Measurements from ENCODE around the gene KIF26A.

DNA sequence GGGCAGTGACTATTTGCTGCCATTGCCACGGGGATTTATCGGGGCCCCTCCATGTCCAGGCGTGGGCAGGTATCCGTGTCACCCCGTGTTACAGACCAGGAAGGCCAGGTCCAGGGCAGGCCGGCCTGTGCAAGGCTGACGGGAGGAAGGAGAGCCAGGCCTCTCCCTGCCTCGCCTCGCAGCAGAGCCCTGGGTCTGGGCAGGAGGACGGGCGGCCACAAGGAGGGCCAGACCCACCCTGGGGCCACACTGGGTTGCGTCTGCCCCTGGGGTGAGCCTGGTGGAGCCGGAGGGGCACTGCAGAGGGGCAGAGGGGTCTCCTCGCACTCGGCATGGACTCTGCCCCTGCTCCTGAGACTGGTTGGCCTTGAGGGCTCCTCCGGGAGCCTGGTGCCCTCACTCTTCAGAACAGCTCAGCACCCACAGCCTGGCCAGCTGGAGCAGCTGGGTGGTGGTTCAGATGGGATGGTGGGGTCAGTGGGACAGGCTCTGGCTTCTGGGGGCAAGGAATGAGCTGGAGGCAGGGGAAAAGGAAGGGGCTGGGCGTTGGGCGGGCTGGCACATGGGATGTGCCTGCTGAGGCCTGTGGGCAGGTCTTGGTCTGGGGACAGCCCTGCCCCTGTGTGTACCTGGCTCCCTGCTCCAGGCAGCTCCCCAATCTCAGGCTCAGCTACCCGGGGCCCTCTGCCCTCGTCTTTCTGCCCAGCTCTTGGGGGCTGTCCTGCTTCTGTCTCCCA lies 53.9 kb downstream of the KIF26A start:
- TF ChIP-seq, protein P1, sequence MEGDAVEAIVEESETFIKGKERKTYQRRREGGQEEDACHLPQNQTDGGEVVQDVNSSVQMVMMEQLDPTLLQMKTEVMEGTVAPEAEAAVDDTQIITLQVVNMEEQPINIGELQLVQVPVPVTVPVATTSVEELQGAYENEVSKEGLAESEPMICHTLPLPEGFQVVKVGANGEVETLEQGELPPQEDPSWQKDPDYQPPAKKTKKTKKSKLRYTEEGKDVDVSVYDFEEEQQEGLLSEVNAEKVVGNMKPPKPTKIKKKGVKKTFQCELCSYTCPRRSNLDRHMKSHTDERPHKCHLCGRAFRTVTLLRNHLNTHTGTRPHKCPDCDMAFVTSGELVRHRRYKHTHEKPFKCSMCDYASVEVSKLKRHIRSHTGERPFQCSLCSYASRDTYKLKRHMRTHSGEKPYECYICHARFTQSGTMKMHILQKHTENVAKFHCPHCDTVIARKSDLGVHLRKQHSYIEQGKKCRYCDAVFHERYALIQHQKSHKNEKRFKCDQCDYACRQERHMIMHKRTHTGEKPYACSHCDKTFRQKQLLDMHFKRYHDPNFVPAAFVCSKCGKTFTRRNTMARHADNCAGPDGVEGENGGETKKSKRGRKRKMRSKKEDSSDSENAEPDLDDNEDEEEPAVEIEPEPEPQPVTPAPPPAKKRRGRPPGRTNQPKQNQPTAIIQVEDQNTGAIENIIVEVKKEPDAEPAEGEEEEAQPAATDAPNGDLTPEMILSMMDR (IDR thresholded peaks at IDR 0.05; ENCODE audit: low read length) = no peak
- TF ChIP-seq EZH2 (IDR thresholded peaks at IDR 0.05; ENCODE audit: borderline replicate concordance, low read length) = no peak

Data from OCI-LY1 (cell line).